PFSK-1 (cell line): ENCODE measurements around the gene TMEM109.

ENCODE experiments used
- POLR2AphosphoS5 ChIP-seq: IDR thresholded peaks from 2 replicates; pipeline ENCODE4 v1.6.1; 2012; ENCODE audit warnings: low read depth, mild to moderate bottlenecking, control low read depth, low read length, moderate library complexity
- REST ChIP-seq, 2 experiments: IDR thresholded peaks; 2 replicates each; pipeline versions ENCODE4 v1.6.1 to v1.8.0; 2011 to 2012; ENCODE audit warnings: low read depth in 2 of 2, low read length in 2 of 2, control low read depth in 1 of 2, inconsistent platforms in 1 of 2, mild to moderate bottlenecking in 1 of 2, moderate library complexity in 1 of 2; ENCODE audit not compliant: insufficient read depth in 1 of 2
- SIN3A ChIP-seq: IDR thresholded peaks from 2 replicates; pipeline ENCODE4 v1.6.1; 2012; ENCODE audit warnings: mild to moderate bottlenecking, low read length, moderate library complexity, borderline replicate concordance; ENCODE audit not compliant: insufficient read depth

- TF ChIP-seq REST (IDR thresholded peaks at IDR 0.05; ENCODE audit: insufficient read depth in 1 of 2, low read depth in 2 of 2, low read length in 2 of 2) (no peak), SIN3A (no peak), POLR2AphosphoS5 (no peak)
Measured at GRCh38 chr11:60874421-60875365, 39.3 kb upstream of the TMEM109 start.
